ENCODE data around the gene MRPS10.
"Not testable (repeated sequence)": the region's sequence is repeated elsewhere in the genome, so short reads cannot be mapped to it uniquely, and the experiment has no call there.

MRPS10 gene

DNA sequence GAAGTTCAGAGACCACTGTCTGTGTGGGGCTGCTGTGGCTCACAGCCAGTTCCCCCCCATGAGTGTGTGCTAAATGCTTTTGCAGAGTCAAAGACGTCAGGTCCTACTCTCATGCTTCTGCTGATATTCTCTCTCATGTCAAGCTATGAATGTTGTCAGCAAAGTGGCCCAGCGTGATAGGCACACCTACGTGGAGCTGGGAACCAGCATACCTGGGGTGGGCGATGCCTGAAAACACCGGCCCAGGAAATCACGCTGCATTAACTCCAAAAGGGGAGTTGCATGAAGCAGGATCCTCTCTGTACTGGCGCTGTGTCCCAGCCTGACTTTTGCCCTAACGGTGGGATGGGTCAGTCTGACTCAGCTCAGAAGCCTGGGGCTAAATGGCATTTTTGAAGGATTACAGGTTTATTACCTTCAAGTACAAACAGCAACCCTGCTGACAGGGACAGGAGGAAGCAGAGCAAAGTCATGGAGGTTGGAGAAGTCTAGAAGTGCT, 9.0 kb upstream of the MRPS10 start:
- H3K4me1 Mint-ChIP-seq = peaks cover 12% of the 10 kb centered on the region
- H3K27me3 Mint-ChIP-seq = no peaks in the 10 kb centered on the region
- H3K27ac Mint-ChIP-seq = no peak overlapping the region
- no peak for ATAC-seq
- H3K9me3 Mint-ChIP-seq = no peaks in the 10 kb centered on the region
- no peak overlapping the region for H3K4me3 Mint-ChIP-seq
- DNase-seq = no peak

- no peaks in the 10 kb centered on the region for H3K27me3 Mint-ChIP-seq
- H3K9me3 Mint-ChIP-seq = no peaks in the 10 kb centered on the region
- peaks cover 12% of the 10 kb centered on the region for H3K4me1 Mint-ChIP-seq
- H3K27ac Mint-ChIP-seq = no peak overlapping the region
- DNase-seq (no peak), ATAC-seq (no peak)
- no peak overlapping the region for H3K4me3 Mint-ChIP-seq
These were observed 8.5 kb upstream of the MRPS10 start for GRCh38 chr6:42226161-42226611.

DNA sequence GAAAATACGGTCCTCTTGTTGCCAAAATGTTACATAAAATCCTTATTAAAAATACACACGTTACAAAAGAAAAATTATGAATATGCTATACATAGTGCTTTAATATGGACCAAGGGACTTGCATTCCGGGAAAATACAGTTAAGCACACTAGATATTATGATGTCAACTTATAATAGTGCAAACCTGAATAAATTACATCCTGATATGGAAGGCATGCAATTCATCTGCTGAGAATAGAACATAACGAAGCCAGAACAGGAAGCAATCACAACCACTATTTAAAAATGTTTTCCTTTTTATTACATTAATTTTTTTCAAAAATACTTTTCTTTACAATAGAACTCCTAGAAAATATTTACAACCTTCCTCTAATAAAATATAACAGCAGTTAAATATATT, 7.8 kb upstream of the MRPS10 start:
- DNase-seq (no peak), ATAC-seq (no peak)
- H3K9me3 Mint-ChIP-seq = no peaks in the 10 kb centered on the region
- peaks cover 20% of the 10 kb centered on the region for H3K4me1 Mint-ChIP-seq
- no peak overlapping the region for H3K4me3 Mint-ChIP-seq
- no peaks in the 10 kb centered on the region for H3K27me3 Mint-ChIP-seq
- H3K27ac Mint-ChIP-seq = peak overlapping the region in 1 of 2 donors; percentile 97

- peak overlapping the region; percentile 97 to 98 for H3K27ac Mint-ChIP-seq
- no peak overlapping the region for H3K4me3 Mint-ChIP-seq
- no peaks in the 10 kb centered on the region for H3K27me3 Mint-ChIP-seq
- DNase-seq (no peak), ATAC-seq (no peak)
- no peaks in the 10 kb centered on the region for H3K9me3 Mint-ChIP-seq
- H3K4me1 Mint-ChIP-seq = peaks cover 20% of the 10 kb centered on the region
These were observed 7.3 kb upstream of the MRPS10 start for GRCh38 chr6:42225029-42225339.

DNA sequence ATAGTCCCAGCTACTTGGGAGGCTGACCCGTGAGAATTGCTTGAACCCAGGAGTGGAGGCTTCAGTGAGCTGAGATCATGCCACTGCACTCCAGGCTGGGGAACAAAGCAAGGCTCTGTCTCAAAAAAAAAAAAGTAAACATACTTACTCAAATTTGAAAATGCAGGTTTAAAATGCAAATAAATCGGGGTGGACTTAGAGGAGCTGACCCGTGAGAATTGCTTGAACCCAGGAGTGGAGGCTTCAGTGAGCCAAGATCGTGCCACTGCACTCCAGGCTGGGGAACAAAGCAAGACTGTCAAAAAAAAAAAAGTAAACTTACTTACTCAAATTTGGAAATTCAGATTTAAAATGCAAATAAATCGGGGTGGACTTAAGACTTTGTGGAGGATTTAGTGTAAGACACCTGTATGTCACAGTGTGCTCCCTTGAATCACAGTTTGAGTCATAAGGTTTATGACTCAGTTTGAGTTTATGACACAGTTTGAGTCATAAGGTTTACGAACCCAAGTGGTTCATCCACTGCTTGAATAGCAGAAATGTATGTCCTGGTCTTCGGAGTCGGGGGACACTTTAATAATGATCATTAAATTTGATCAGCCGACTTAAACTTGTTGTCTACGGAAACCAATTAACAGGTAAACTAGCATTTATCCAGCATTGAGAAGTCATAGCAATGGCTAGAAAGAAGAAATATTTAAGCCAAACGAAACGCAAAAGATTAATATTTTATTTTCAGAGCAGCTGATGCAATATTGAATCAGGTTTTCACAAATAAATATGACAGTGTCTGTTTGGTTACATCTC, 6.8 kb upstream of the MRPS10 start:
- Mint-ChIP-seq H3K4me3 (peak overlapping the region in 1 of 2 donors; percentile 69), H3K4me1 (peaks cover 20% of the 10 kb centered on the region), H3K27me3 (no peaks in the 10 kb centered on the region), H3K9me3 (no peaks in the 10 kb centered on the region), H3K27ac (peak overlapping the region; percentile 97 to 98)
- ATAC-seq = peak; percentile 100
- DNase-seq = peak; percentile 14 to 25

DNA sequence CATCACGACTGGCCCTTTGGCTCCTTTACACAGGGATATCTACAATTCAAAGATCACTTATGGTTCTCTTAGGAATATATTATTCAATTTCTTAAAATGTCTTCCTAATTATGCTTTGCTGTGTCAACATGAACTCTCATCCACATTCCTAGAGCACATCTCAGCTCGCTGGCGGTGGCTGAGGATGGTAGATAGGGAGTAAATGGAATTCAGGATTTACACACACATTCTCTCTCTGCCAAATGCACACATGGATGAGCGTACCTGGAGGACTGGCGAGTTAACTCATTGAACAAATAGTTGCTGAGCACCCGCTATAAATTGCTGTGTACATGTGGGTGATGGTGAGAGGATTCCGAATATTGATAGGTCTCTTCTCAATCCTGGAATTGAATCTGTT, 4.8 kb upstream of the MRPS10 start:
- ATAC-seq (no peak), DNase-seq (no peak)
- peaks cover 25% of the 10 kb centered on the region for H3K4me1 Mint-ChIP-seq
- H3K4me3 Mint-ChIP-seq = no peak overlapping the region
- no peaks in the 10 kb centered on the region for H3K9me3 Mint-ChIP-seq
- H3K27ac Mint-ChIP-seq = no peak overlapping the region
- no peaks in the 10 kb centered on the region for H3K27me3 Mint-ChIP-seq

- no peak for DNase-seq
- no peak for ATAC-seq
- Mint-ChIP-seq H3K9me3 (no peaks in the 10 kb centered on the region), H3K4me3 (no peak overlapping the region), H3K4me1 (peaks cover 29% of the 10 kb centered on the region), H3K27ac (no peak overlapping the region), H3K27me3 (no peaks in the 10 kb centered on the region)
These were observed 3.9 kb upstream of the MRPS10 start for GRCh38 chr6:42221546-42221945.

DNA sequence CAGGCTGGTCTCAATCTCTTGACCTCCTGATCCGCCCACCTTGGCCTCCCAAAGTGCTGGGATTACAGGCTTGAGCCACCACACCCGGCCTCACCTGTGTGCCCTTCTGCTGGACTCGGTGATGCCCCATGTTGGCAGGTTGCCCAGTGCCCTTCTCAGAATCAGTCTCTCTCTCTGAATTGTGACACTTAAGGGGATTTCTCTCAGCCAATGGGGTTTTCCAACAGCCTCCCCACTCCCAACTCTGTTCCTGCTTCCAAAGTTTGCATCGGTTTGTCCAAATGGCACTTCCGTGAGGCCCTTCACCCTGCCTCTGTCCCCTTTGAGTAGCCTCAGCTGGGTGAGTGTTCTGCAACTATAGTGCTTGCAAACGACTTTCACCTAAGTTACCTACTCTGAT, 3.1 kb upstream of the MRPS10 start:
- Mint-ChIP-seq H3K9me3 (no peaks in the 10 kb centered on the region), H3K27me3 (no peaks in the 10 kb centered on the region), H3K27ac (no peak overlapping the region), H3K4me3 (no peak overlapping the region), H3K4me1 (peaks cover 37% of the 10 kb centered on the region)
- DNase-seq = no peak
- no peak for ATAC-seq

- ATAC-seq (no peak), DNase-seq (no peak)
- Mint-ChIP-seq H3K9me3 (no peaks in the 10 kb centered on the region), H3K27ac (peak overlapping the region; percentile 97 to 99), H3K27me3 (no peaks in the 10 kb centered on the region), H3K4me3 (peak overlapping the region; percentile 88 to 99), H3K4me1 (peaks cover 33% of the 10 kb centered on the region)
These were observed 523 bp downstream of the MRPS10 start for GRCh38 chr6:42217157-42217518.

- not testable (repeated sequence) for ATAC-seq, H3K9me3 Mint-ChIP-seq, H3K27ac Mint-ChIP-seq, H3K27me3 Mint-ChIP-seq, DNase-seq
- Mint-ChIP-seq H3K4me1 (peaks cover 33% of the 10 kb centered on the region), H3K4me3 (peak overlapping the region; percentile 79)
These were observed 1.2 kb downstream of the MRPS10 start for GRCh38 chr6:42216495-42216894.

- H3K27me3 Mint-ChIP-seq = no peaks in the 10 kb centered on the region
- no peaks in the 10 kb centered on the region for H3K9me3 Mint-ChIP-seq
- peaks cover 20% of the 10 kb centered on the region for H3K4me1 Mint-ChIP-seq
- DNase-seq (no peak), ATAC-seq (no peak)
- H3K4me3 Mint-ChIP-seq = no peak overlapping the region
- no peak overlapping the region for H3K27ac Mint-ChIP-seq
These were observed 5.2 kb downstream of the MRPS10 start for GRCh38 chr6:42212442-42212841.

DNA sequence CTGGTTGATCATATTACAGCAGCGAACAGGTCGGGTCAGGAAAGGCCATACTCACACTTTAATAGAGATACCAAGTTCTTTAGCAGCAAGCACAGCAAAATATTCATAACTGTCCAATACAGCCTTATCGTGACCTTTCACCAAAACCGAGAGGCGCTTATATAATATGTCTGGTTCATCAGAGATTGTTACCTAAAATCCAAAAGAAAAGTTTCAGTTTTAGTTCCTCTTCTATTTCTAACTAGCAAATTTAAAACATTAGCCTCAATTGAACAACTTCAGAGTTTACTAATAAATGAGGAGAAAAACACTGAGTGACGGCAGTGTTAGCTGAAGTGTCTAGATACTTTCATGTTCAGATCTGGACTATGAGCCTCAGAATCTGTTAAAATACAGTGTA, 5.9 kb downstream of the MRPS10 start:
- DNase-seq (no peak), ATAC-seq (no peak)
- peak overlapping the region in 1 of 2 donors; percentile 34 for H3K27ac Mint-ChIP-seq
- no peak overlapping the region for H3K4me3 Mint-ChIP-seq
- H3K4me1 Mint-ChIP-seq = peaks cover 17% of the 10 kb centered on the region
- H3K9me3 Mint-ChIP-seq = no peaks in the 10 kb centered on the region
- H3K27me3 Mint-ChIP-seq = no peaks in the 10 kb centered on the region

- peaks cover 6% of the 10 kb centered on the region for H3K4me1 Mint-ChIP-seq
- DNase-seq (no peak), ATAC-seq (no peak)
- H3K27me3 Mint-ChIP-seq = no peaks in the 10 kb centered on the region
- no peak overlapping the region for H3K27ac Mint-ChIP-seq
- no peak overlapping the region for H3K4me3 Mint-ChIP-seq
- H3K9me3 Mint-ChIP-seq = no peaks in the 10 kb centered on the region
These were observed 7.1 kb downstream of the MRPS10 start for GRCh38 chr6:42210551-42210950.

DNA sequence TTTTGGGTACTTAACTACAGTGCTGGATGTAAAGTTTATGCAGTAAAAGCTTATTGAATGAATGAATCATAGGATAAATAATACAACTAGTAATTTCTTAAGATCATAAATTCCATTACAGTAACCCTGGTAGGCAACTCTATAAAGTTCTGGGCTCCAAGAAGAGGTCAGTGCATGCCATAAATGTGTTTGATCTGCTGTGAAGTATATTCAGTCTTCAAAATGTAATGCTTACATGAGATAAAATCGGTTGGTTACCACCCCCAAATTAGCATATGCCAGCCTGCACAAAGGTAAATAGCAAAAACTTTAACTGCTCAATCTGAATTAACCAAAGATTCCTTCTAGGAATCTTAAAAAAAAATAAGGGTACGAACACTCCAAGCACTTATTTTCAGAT, 10.1 kb downstream of the MRPS10 start:
- not testable (repeated sequence) for H3K27me3 Mint-ChIP-seq, DNase-seq, H3K4me3 Mint-ChIP-seq, ATAC-seq, H3K27ac Mint-ChIP-seq, H3K9me3 Mint-ChIP-seq, H3K4me1 Mint-ChIP-seq

DNA sequence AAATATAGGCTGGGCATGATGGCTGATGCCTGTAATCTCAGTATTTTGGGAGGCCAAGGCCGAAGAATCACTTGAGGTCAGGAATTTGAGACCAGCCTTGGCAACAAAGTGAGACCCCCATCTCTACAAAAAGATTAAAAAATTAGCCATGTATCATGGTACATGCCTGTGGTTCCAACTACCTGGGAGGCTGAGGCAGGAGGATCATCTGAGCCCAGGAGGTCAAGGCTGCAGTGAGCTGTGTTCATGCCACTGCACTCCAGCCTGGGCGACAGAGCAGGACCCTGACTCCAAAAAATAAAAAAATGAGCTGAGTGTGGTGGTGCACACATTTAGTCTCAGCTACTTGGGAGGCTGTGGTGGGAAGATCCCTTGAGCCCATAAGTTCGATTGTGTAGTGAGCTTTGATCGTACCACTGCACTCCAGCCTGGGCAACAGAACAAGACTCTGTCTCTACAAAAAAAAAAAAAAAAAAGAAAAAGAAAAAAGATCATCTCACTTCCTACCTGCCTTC, 12.8 kb downstream of the MRPS10 start:
- Mint-ChIP-seq H3K4me3 (no peak overlapping the region), H3K9me3 (peaks cover 7 to 10% of the 10 kb centered on the region in 2 donors), H3K4me1 (peaks cover 9% of the 10 kb centered on the region), H3K27ac (no peak overlapping the region), H3K27me3 (no peaks in the 10 kb centered on the region)
- ATAC-seq (no peak), DNase-seq (no peak)

DNA sequence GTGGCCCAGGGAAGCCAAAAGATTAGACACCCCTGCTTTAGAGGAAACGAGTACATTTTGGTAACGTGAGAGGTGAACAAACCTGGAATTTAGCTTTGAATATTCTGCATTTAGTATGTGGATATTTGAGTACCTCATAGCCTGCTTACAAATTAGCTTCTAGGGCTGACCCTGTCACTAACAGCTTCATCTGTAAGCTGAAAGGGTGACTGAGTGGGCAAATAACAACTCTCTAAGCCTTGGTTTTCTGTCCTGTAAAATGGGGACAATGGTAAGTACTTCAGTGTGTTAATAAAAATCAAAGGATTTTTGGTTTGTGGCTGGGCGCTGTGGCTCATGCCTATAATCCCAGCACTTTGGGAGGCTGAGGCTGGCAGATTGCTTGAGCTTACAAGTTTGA, 14.5 kb downstream of the MRPS10 start:
- DNase-seq (no peak), ATAC-seq (no peak)
- no peak overlapping the region for H3K4me3 Mint-ChIP-seq
- no peaks in the 10 kb centered on the region for H3K27me3 Mint-ChIP-seq
- H3K27ac Mint-ChIP-seq = no peak overlapping the region
- H3K4me1 Mint-ChIP-seq = peaks cover 9% of the 10 kb centered on the region
- H3K9me3 Mint-ChIP-seq = peaks cover 9 to 11% of the 10 kb centered on the region in 2 donors
